HG02642 (cell line): Measurements from ENCODE around the gene NPPC.
A peak's percentile ranks its signal among the peaks of the same experiment; 100 is the strongest.

ENCODE experiments used
- ATAC-seq: cut with Tn5 transposase; IDR thresholded peaks from one replicate; pipeline ENCODE4 v1.9.1; 2021; ENCODE audit warnings: mild to moderate bottlenecking; ENCODE audit not compliant: unreplicated experiment, poor library complexity

NPPC gene

DNA sequence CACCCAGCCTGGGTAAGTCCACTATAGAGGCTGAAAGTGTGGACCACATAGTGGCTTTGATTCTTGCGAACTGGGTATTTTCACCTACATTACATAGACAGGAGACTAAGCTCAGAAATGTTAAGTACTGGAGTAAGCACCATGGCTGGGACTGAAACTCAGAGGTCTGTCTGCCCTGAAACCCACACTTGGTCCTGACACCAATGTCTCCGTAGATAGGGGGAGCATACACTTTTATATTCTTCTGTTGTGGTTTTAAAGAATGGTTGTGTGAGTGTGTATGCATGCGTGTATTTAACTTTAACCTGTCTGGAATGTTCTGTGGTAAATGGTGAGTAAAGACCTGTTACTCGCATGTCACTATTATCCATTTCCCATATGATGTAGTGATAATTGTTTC, 10.3 kb upstream of the NPPC start:
- no peak for ATAC-seq

DNA sequence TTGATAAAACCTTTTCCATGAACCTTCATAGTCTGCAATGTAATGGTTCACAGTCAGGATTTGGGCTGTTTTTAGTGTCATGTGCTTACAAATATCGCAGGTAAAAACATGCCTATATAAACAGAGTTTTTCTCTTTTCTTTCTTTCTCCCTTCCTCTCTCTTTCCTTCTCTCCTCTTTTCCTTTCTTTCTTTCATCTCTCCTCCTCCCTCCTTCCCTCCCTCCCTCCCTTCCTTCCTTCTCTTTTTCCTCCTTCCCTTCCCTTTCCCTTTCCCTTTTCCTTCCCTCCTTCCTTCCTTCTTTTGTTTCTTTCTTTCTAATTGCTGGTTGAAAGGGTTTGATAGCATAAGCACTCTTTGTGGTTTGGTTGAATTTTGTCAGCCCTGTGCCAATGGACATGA, 9.6 kb upstream of the NPPC start:
- ATAC-seq = no peak

GRCh38 chr2:231935207-231935524, 9.0 kb upstream of the NPPC start:
- ATAC-seq = no peak

- no peak for ATAC-seq
Observed at GRCh38 chr2:231934441-231935206, 8.4 kb upstream of the NPPC start.

GRCh38 chr2:231933916-231934401, 7.8 kb upstream of the NPPC start:
- ATAC-seq = no peak

DNA sequence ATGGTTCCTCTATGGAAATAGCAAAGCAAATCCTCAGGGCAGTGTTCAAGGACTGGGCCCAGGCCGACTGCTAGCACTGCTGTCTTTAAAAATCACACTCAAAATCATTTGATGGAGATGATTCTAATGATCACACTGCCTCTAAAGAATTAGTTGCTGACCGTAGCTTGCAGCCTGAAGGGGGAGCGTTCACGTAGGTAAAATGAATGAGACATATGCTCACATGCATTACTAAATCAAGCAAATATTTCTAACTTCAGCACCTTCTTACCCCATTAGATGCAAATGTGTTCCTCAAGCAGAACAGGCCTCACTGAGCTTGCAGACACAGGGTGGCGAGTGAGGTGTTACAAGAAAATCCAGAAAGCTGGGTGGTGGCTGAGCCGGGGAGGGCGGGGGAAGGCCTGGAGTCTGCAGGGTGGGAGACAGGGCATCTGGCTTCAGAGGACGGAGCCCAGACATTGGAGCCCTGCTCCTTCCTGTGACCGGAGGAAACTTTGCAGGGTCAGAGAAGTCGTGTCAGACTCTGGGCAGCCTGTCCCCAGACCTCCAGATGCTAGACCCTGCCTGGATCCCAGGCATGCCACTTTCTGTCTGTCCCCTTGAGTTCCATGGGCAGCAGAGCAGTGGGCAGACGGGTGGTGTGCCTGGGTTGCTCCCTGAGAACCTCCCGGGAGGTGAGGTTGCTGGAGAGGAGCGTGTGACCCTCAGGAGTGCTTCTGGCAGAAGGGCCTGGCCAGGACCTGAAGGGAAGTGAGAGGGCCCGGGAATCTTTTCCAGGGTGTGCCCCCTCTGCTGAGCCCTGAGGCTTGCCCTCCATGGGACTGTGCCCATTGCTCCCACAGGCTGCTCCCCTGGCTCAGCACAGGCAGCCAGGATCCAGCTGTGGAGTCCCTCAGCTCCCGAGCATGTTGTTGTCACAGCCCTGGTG, 7.1 kb upstream of the NPPC start:
- no peak for ATAC-seq

DNA sequence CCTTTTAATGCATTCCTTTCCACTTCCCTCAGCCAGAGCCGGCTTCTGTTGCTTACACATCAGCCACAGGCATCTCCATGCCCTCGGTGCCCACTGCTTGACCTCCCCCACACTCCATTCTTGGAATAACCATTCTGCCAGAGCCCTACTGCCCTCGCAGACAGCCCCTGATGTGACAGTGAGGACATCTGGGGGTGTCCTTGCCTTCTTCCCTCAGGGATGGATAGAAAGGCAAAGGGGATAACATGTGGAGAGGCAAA, 6.4 kb upstream of the NPPC start:
- no peak for ATAC-seq

DNA sequence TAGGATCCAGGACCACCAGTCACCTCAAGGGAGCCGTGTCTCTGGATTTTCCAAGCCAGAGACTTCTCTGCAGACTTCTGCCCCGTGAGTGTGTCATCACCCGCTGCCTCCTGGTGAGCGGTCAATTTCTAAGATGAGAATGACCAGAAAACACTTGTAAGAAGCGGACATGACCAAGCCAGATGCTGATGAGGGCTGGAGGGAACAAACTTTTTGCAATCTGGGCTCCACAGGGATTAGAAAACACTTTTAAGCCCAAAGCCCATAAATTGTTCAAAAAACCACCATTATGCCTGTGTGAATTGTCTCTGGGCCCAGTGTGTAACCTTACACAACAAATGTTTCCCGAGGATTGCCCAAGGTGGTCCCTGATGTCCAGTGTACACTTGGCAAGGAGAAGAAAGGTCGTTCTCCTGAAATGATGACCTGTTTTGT, 5.3 kb upstream of the NPPC start:
- no peak for ATAC-seq

GRCh38 chr2:231930593-231931281, 4.5 kb upstream of the NPPC start:
- no peak for ATAC-seq

DNA sequence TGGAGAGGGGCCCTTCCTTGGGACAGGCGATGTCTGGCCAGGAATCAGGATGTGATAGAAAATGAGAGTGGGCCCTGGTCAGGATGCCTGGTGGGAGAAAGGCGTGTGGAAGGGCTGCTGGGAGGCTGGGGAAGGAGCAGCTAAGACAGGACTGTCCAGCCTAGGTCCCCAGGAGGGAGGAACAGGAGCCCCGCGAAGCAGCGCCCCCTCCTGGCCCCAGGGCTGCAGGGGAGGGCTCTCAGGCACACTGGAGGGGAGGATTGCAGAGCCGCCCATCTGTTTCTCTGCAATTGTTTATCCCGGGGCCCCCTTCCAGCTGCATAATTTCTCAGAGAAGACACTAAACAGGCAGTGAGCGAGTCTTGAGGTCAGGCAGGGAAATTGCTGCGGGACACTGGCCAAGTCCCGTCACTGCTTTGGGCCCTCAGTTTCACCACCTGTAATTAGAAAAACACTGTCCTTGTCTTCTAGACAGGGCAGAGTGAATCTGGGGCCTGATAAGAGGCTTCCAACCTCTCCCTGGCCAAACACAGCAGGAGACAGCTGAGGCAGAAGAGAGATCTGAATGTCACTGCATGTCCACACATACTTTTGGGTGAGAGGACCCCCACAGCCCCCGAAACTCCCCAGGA, 3.9 kb upstream of the NPPC start:
- no peak for ATAC-seq

- ATAC-seq = no peak
Observed at GRCh38 chr2:231928901-231929725, 2.9 kb upstream of the NPPC start.

DNA sequence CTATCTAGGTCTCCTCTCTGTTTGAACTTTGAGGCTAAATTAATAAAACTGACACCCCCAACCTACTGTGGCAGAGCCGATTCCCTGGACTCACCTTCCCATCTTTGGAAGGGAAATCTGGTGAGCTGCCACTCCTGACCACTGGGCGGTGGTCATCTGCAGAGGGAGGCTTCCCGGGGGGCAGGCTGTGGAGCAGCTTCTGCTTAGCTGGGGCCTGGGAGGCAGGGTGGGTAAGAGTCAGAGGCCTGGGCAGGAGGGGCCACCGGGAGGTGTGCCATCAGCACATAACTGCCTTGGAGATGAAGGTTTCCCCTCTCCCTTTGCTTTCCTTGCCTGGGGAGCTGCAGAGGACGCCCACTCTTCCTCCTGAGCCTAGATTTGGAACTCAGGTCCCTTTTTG, 2.3 kb upstream of the NPPC start:
- no peak for ATAC-seq

GRCh38 chr2:231927566-231927890, 1.3 kb upstream of the NPPC start:
- ATAC-seq = no peak

- no peak for ATAC-seq
Observed at GRCh38 chr2:231926761-231927565, 767 bp upstream of the NPPC start.

GRCh38 chr2:231925303-231926179, 655 bp downstream of the NPPC start:
- ATAC-seq = peak; percentile 53

DNA sequence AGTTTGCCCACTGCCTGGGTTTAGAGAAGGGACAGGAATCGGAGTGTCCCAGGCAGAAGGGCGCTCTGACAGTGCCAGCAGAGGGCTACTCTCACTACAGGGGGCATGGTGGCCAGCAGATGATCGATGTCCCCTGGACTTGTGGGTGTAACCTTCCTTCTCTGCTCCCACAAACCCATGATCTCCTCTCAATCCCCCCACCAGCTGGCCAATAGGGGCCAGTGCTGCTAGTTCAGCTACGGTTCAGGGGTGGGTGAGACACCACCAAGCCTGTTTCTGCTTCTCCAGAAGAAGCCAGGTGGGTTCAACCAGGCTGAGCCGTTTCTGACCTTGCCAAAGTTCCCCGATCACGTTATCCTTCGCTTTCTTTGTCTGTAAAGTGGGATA, 1.3 kb downstream of the NPPC start:
- ATAC-seq = no peak

DNA sequence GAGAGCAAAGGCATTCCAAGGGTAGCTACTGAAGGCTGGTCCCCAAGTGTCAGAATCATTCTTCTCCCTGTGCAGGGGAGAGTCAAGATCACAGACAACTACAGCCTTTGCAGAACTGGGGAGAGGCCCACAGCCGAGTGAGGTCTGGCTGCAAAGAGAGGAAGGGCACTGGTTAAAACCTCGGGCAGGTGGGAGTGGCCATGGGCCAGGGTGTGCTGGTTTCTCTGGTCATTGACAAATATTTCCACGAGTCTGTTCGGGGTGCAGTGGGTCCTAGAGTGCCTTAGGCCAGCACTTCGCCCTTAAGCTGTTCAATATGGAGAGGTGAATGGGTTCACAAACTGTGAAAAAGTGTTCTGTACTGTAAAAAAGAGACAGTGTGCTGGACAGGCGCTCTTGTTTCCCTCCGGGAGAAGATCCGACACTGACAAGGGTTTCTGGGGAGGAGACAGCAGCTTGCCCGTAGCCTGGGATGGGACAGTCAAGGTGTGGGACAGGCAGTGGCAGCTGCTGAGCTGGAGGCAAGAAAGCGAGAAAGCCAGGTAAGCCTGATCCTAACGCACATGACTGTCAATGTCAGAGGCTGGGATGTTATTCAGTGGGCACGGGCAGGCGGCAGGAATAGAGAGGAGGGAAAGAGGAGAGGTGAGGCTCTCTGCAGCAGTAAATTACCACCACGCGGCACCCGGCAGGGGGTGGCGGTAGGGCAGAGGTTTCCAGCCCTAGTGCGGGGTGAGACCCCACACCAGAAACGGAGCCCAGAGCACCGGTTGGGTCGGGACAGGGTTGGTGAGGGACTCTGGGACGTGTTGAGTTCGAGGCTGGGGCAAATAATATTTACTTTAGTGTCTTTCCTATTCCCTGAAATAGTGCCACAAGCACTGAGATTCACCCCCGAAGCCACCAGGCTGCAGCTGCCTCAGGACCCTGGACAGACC, 2.0 kb downstream of the NPPC start:
- ATAC-seq = no peak
